Heart left ventricle (tissue), 13 donors: ENCODE data around the gene PARD3.
A peak's percentile ranks its signal among the peaks of the same experiment; 100 is the strongest.

Experiments
- POLR2A ChIP-seq, 2 donors: fragments of 450-650 bp; IDR thresholded peaks; one replicate each; pipeline ENCODE4 v1.6.1; 2017; ENCODE audit warnings: antibody characterized with exemption in 2 of 2, mild to moderate bottlenecking in 2 of 2, moderate library complexity in 2 of 2
- TF ChIP-seq, protein P1 (sequence below), 12 donors: fragments of 200-600 bp; sonication (generic) in 4 of 12; IDR thresholded peaks; one replicate each; pipeline versions ENCODE4 v1.5.0 to v1.8.0; 2018 to 2022; ENCODE audit warnings: antibody characterized with exemption in 12 of 12, mild to moderate bottlenecking in 5 of 12
- donor health status: ischemic (EF 13 %, LVEDD 7.1; RV severe dilation, severe dysfunction).
- donor health status: DM: no; HTN: yes; CAD: no.
- donor health status: DM: no; HTN: no; CAD: no.
- donor health status: ischemic (EF 25% LVEDD 6.9; RV normal size, moderate dysfunction).
- donor health status: ischemic (EF 25% LVEDD 5.7; RV mildly dilated, moderate dysfunction).
- donor health status: ischemic (EF 35%, LVEDD 5.7; RV mildly dilated, moderate dysfunction).
- donor health status: nonischemic (EF 11% LVEDD 7.7; RV severe dilation, severe dysfunction).
- donor health status: DM: yes; HTN: yes; CAD: no.
- donor health status: PGD.
- donor health status: ischemic (EF 29% LVEDD 5.4; RV normal size, mild dysfunction).
- donor health status: nonischemic (EF 23%, LVEDD 6.1; RV moderate dilation, normal function).

DNA sequence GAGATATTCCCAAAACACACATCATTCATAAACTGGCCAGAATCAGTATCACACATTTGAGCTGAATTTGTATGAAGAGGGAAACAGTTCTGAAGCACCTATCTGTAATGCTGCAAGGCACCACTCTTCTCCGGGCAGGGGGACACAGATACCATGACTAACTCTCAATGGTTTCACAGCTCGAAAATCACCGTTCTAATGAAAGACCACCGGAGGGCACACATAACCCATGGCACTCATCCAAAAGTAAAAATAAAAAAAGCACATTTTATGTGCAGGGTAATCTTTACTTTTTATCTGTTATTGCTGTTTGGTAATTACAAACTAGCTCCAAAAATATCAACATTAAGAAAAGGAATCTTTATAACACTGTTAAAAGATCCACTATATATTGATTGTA is 137.5 kb downstream of the PARD3 start:
- TF ChIP-seq, protein P1, sequence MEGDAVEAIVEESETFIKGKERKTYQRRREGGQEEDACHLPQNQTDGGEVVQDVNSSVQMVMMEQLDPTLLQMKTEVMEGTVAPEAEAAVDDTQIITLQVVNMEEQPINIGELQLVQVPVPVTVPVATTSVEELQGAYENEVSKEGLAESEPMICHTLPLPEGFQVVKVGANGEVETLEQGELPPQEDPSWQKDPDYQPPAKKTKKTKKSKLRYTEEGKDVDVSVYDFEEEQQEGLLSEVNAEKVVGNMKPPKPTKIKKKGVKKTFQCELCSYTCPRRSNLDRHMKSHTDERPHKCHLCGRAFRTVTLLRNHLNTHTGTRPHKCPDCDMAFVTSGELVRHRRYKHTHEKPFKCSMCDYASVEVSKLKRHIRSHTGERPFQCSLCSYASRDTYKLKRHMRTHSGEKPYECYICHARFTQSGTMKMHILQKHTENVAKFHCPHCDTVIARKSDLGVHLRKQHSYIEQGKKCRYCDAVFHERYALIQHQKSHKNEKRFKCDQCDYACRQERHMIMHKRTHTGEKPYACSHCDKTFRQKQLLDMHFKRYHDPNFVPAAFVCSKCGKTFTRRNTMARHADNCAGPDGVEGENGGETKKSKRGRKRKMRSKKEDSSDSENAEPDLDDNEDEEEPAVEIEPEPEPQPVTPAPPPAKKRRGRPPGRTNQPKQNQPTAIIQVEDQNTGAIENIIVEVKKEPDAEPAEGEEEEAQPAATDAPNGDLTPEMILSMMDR (IDR thresholded peaks at IDR 0.05), result peak in 1 of 12 donors; percentile 6
- TF ChIP-seq POLR2A (IDR thresholded peaks at IDR 0.05), result no peak
